DOHH2 (cell line): ENCODE data around the gene MDH1B.

Experiments
- H3F3A ChIP-seq: fragments of 200-600 bp; sonication (generic), shearing (Covaris generic); 2 replicates; pipeline ENCODE4 v1.6.0; 2016; ENCODE audit warnings: antibody characterized with exemption, mild to moderate bottlenecking; ENCODE audit not compliant: control insufficient read depth, insufficient read depth
- H3K27ac ChIP-seq: fragments of 200-600 bp; sonication (generic); 2 replicates; pipeline ENCODE4 v1.5.1; 2014; ENCODE audit warnings: low read depth, mild to moderate bottlenecking, low read length, moderate library complexity
- H3K27me3 ChIP-seq: fragments of 200-600 bp; sonication (generic); 2 replicates; pipeline ENCODE4 v1.6.1; 2014; ENCODE audit warnings: mild to moderate bottlenecking, low read length, mixed read lengths; ENCODE audit not compliant: control insufficient read depth
- H3K36me3 ChIP-seq: fragments of 200-600 bp; sonication (generic); 2 replicates; pipeline ENCODE4 v1.6.1; 2014; ENCODE audit warnings: mild to moderate bottlenecking, low read length, moderate library complexity, mixed read lengths; ENCODE audit not compliant: control insufficient read depth
- H3K4me1 ChIP-seq: fragments of 200-600 bp; sonication (generic); 2 replicates; pipeline ENCODE4 v1.6.1; 2014; ENCODE audit warnings: mild to moderate bottlenecking, low read length, mixed read lengths; ENCODE audit not compliant: control insufficient read depth
- H3K4me2 ChIP-seq: fragments of 200-600 bp; sonication (generic); 2 replicates; pipeline ENCODE4 v1.6.0; 2014; ENCODE audit warnings: mild to moderate bottlenecking, low read length, moderate library complexity
- H3K4me3 ChIP-seq: fragments of 200-600 bp; sonication (generic); 2 replicates; pipeline ENCODE4 v1.5.1; 2014; ENCODE audit warnings: mild to moderate bottlenecking, low read length, mixed read lengths
- H3K79me2 ChIP-seq: fragments of 200-600 bp; sonication (generic); 2 replicates; pipeline ENCODE4 v1.6.1; 2014; ENCODE audit warnings: mild to moderate bottlenecking, low read length, mixed read lengths; ENCODE audit not compliant: control insufficient read depth
- H3K9me2 ChIP-seq: fragments of 200-600 bp; sonication (generic); replicated peaks from 2 replicates; pipeline ENCODE4 v1.6.1; 2014; ENCODE audit warnings: mild to moderate bottlenecking, low read length, mixed read lengths; ENCODE audit not compliant: control insufficient read depth
- H3K9me3 ChIP-seq: fragments of 200-600 bp; sonication (generic); 2 replicates; pipeline ENCODE4 v1.6.1; 2014; ENCODE audit warnings: antibody characterized with exemption, low read length, mixed read lengths; ENCODE audit not compliant: control insufficient read depth, insufficient read depth
- H4K20me1 ChIP-seq: fragments of 200-600 bp; sonication (generic); 2 replicates; pipeline ENCODE4 v1.6.0; 2014; ENCODE audit warnings: low read depth, mild to moderate bottlenecking, antibody characterized with exemption, low read length, moderate library complexity; ENCODE audit not compliant: control insufficient read depth, insufficient read depth
- EZH2phosphoT487 ChIP-seq: fragments of 200-600 bp; sonication (generic); IDR thresholded peaks from 2 replicates; pipeline ENCODE4 v1.6.1; 2017; ENCODE audit warnings: borderline replicate concordance, mild to moderate bottlenecking, antibody characterized with exemption, low read length, moderate library complexity, mixed read lengths
- TF ChIP-seq, protein P1 (sequence below): fragments of 200-600 bp; sonication (generic); IDR thresholded peaks from one replicate; pipeline ENCODE4 v1.5.1; 2014; ENCODE audit warnings: antibody characterized with exemption, mild to moderate bottlenecking, low read depth, low read length; ENCODE audit not compliant: poor library complexity, severe bottlenecking

Gene MDH1B

DNA sequence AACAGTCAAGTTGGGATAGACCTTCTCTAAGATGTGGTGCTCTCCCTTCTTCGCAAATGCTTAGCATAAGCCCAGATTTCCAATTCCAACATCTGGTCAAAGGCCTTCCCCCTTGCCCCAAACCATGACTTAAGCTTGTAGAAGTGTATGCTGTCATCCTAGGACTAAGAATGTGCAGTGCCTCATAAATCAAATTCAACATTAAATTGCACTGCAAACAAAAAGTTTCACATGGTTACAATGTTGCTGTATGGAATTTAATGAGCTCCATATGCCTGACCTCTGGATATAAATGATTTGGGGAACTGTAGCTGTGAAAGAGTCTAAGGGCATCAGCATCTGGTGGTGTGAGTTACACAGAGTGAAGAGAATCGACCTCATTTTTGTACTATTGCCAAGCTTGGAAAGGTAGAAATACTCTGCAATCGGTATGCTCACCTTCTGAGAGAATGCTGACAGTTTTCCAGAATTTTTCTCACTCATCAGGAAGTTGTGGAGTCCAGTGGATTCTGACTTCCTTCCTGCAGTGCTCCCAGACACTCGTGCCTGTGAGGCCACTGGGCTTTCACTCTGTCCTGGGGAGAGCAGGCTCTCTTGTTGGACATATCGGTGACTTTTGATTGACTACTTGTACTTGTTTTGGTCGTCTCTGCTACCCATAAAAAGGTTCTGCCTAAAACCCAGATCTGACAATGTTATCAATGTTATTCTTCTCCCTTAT is 40.9 kb upstream of the MDH1B start:
- Histone ChIP-seq H3K9me2 (no peaks in the 10 kb centered on the region), H3K4me3 (no peak overlapping the region), H3K27ac (no peak overlapping the region), H3K79me2 (no peaks in the 10 kb centered on the region), H3K4me1 (no peaks in the 10 kb centered on the region), H3K27me3 (no peaks in the 10 kb centered on the region), H3K9me3 (no peaks in the 10 kb centered on the region), H4K20me1 (no peaks in the 10 kb centered on the region), H3K4me2 (no peak overlapping the region), H3F3A (no peaks in the 10 kb centered on the region), H3K36me3 (no peaks in the 10 kb centered on the region)
- TF ChIP-seq, protein P1, sequence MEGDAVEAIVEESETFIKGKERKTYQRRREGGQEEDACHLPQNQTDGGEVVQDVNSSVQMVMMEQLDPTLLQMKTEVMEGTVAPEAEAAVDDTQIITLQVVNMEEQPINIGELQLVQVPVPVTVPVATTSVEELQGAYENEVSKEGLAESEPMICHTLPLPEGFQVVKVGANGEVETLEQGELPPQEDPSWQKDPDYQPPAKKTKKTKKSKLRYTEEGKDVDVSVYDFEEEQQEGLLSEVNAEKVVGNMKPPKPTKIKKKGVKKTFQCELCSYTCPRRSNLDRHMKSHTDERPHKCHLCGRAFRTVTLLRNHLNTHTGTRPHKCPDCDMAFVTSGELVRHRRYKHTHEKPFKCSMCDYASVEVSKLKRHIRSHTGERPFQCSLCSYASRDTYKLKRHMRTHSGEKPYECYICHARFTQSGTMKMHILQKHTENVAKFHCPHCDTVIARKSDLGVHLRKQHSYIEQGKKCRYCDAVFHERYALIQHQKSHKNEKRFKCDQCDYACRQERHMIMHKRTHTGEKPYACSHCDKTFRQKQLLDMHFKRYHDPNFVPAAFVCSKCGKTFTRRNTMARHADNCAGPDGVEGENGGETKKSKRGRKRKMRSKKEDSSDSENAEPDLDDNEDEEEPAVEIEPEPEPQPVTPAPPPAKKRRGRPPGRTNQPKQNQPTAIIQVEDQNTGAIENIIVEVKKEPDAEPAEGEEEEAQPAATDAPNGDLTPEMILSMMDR = no peak
- TF ChIP-seq EZH2phosphoT487 = no peak

GRCh38 chr2:206804326-206804725 is 39.2 kb upstream of the MDH1B start:
- no peak overlapping the region for H3K4me2 ChIP-seq
- no peaks in the 10 kb centered on the region for H4K20me1 ChIP-seq
- no peaks in the 10 kb centered on the region for H3K27me3 ChIP-seq
- H3K27ac ChIP-seq = no peak overlapping the region
- no peaks in the 10 kb centered on the region for H3K9me3 ChIP-seq
- H3K9me2 ChIP-seq = no peaks in the 10 kb centered on the region
- no peak for TF ChIP-seq EZH2phosphoT487
- TF ChIP-seq, protein P1 = no peak
- H3K4me3 ChIP-seq = no peak overlapping the region
- H3K79me2 ChIP-seq = no peaks in the 10 kb centered on the region
- H3F3A ChIP-seq = no peaks in the 10 kb centered on the region
- H3K4me1 ChIP-seq = 0 out of 2 replicates have a peak, but pooled peaks cover 3% of the 10 kb centered on the region
- H3K36me3 ChIP-seq = no peaks in the 10 kb centered on the region

DNA sequence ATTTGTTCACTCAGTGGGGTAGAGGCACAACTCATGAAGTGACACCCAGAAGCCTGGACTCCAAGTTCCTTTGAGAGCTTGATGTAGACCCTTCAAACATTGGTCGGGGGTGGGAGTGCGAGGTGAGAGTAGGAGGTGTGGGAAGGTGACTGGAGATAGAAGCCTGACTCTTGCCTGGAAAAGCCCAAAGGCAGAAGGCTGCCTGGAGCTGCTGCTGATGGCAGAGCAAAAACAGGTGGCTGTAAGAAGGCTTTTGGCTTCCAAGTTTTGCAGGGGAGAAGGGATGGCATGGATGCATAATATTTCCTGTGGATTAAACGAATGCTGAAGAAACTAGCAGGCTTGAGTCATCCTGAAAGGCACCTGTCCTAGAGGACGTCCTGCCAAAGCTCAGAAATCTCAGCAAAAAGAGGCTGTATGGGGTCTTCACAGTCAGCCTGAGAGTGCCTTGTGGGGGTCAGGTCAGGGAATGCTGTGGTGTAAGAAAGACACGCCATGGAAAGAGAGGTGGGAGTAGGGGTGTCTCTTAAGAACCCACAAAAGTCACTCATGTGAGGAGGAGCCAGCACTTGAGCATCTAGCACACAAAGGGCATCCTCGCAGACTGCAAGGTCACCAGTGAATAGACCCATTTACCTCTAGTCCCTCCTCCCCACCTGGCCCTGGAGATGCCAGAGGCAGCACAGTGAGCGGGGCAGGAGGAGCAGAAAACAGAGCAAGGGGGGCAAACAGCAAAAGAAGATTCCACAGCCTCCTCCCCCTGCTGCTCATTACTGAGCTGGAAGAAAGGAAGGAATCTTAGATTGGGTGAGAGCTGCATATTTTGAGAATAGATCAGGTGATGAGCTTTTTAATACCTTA is 37.8 kb upstream of the MDH1B start:
- TF ChIP-seq, protein P1 = no peak
- no peak for TF ChIP-seq EZH2phosphoT487
- Histone ChIP-seq H3K36me3 (no peaks in the 10 kb centered on the region), H3K9me2 (no peaks in the 10 kb centered on the region), H3K27me3 (no peaks in the 10 kb centered on the region), H4K20me1 (no peaks in the 10 kb centered on the region), H3K4me3 (no peak overlapping the region), H3K79me2 (no peaks in the 10 kb centered on the region), H3K4me1 (0 out of 2 replicates have a peak, but pooled peaks cover 3% of the 10 kb centered on the region), H3F3A (no peaks in the 10 kb centered on the region), H3K4me2 (no peak overlapping the region), H3K27ac (no peak overlapping the region), H3K9me3 (no peaks in the 10 kb centered on the region)
